NCI-H2029 (cell line): ENCODE results near the gene KLHL36.
A peak's percentile ranks its signal among the peaks of the same experiment; 100 is the strongest.
"Not testable (repeated sequence)": the region's sequence is repeated elsewhere in the genome, so short reads cannot be mapped to it uniquely, and the experiment has no call there.

ENCODE experiments used
- DNase-seq: peaks from one replicate; lab custom pipeline; 2025; lab: John Stamatoyannopoulos, UW

Gene KLHL36

GRCh38 chr16:84616515-84616914 lies 31.8 kb upstream of the KLHL36 start:
- no peak for DNase-seq

- no peak for DNase-seq
These were observed 31.1 kb upstream of the KLHL36 start for GRCh38 chr16:84617041-84617790.

- DNase-seq: peak; percentile 68
These were observed 30.3 kb upstream of the KLHL36 start, which contains the start of gene COTL1 for GRCh38 chr16:84617791-84618580. COTL1 (minus strand) TSS chr16:84618078; CDS start chr16:84617914, 164 bp downstream.

GRCh38 chr16:84618581-84619460 lies 29.5 kb upstream of the KLHL36 start:
- no peak for DNase-seq

GRCh38 chr16:84620913-84621312 lies 27.4 kb upstream of the KLHL36 start:
- DNase-seq: not testable (repeated sequence)

- DNase-seq: no peak
These were observed 22.8 kb upstream of the KLHL36 start for GRCh38 chr16:84625556-84625955.

GRCh38 chr16:84628226-84628731 lies 20.0 kb upstream of the KLHL36 start:
- DNase-seq: no peak

- DNase-seq: no peak
These were observed 18.7 kb upstream of the KLHL36 start for GRCh38 chr16:84629580-84629979.

- DNase-seq: no peak
These were observed 18.3 kb upstream of the KLHL36 start for GRCh38 chr16:84630009-84630408.

GRCh38 chr16:84630446-84631152 lies 17.7 kb upstream of the KLHL36 start:
- DNase-seq: no peak

- DNase-seq: no peak
These were observed 17.2 kb upstream of the KLHL36 start for GRCh38 chr16:84631153-84631466.

- no peak for DNase-seq
These were observed 16.4 kb upstream of the KLHL36 start for GRCh38 chr16:84631886-84632285.

GRCh38 chr16:84632862-84633261 lies 15.4 kb upstream of the KLHL36 start:
- not testable (repeated sequence) for DNase-seq

- peak; percentile 31 for DNase-seq
These were observed 14.7 kb upstream of the KLHL36 start for GRCh38 chr16:84633622-84634021.

- DNase-seq: no peak
These were observed 12.6 kb upstream of the KLHL36 start for GRCh38 chr16:84635702-84636101.

- no peak for DNase-seq
These were observed 10.6 kb upstream of the KLHL36 start for GRCh38 chr16:84637709-84638108.

- no peak for DNase-seq
These were observed 10.0 kb upstream of the KLHL36 start for GRCh38 chr16:84638231-84638806.

- DNase-seq: no peak
These were observed 8.2 kb upstream of the KLHL36 start for GRCh38 chr16:84640145-84640544.

GRCh38 chr16:84641643-84642358 lies 6.5 kb upstream of the KLHL36 start:
- DNase-seq: no peak

GRCh38 chr16:84643180-84643583 lies 5.1 kb upstream of the KLHL36 start:
- DNase-seq: no peak

GRCh38 chr16:84643674-84644073 lies 4.6 kb upstream of the KLHL36 start:
- DNase-seq: no peak
